ENCODE measurements around the gene REXO4. TPM values are rescaled to one million over a fixed set of nuclear protein-coding genes. Genes with fewer than 3 reads are reported as not detected.

Gene REXO4
- polyA plus RNA-seq, 1 donor (not counting 4 experiments of a cell fraction or from before 2014, with no cell fraction given) = 21.5 TPM

DNA sequence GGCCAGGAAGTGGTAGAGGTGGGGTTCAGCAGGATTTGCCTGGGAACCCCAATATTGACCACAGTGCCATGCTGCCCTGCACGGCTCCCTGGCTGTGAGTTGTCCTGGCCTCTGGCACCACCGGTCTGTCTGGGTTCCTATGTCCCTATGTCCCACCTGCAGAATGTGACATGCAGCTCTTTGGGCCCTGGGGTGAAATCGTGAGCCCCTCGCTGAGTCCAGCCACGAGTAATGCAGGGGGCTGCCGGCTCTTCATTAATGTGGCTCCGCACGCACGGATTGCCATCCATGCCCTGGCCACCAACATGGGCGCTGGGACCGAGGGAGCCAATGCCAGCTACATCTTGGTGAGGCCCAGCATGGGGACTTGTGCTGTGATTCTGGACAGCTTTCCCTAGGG lies 39.9 kb upstream of the REXO4 start:
- no peak overlapping the region for H3K27ac ChIP-seq (ENCODE audit: control insufficient read depth, insufficient read depth, low read length)
- dilution Hi-C loops (cut with MboI; ENCODE audit: extremely low pct_ligation_motif_present, low sequenced_read_pairs) = no loop called here
- TF ChIP-seq EZH2 (IDR thresholded peaks at IDR 0.05; ENCODE audit: low read length) = no peak
- TF ChIP-seq, protein P1, sequence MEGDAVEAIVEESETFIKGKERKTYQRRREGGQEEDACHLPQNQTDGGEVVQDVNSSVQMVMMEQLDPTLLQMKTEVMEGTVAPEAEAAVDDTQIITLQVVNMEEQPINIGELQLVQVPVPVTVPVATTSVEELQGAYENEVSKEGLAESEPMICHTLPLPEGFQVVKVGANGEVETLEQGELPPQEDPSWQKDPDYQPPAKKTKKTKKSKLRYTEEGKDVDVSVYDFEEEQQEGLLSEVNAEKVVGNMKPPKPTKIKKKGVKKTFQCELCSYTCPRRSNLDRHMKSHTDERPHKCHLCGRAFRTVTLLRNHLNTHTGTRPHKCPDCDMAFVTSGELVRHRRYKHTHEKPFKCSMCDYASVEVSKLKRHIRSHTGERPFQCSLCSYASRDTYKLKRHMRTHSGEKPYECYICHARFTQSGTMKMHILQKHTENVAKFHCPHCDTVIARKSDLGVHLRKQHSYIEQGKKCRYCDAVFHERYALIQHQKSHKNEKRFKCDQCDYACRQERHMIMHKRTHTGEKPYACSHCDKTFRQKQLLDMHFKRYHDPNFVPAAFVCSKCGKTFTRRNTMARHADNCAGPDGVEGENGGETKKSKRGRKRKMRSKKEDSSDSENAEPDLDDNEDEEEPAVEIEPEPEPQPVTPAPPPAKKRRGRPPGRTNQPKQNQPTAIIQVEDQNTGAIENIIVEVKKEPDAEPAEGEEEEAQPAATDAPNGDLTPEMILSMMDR (optimal IDR thresholded peaks at IDR 0.05 in 1 of 3, IDR thresholded peaks at IDR 0.05 in 1 of 3, conservative IDR thresholded peaks at IDR 0.05 in 1 of 3; ENCODE audit: extremely low read depth in 1 of 3, insufficient read depth in 2 of 3, low read length in 3 of 3) = no peak
- H3K79me2 ChIP-seq (ENCODE audit: control insufficient read depth, insufficient read depth, low read length) = no peaks in the 10 kb centered on the region
- FAIRE-seq (no peak), DNase-seq (ENCODE audit: low read depth, low spot score) (no peak)
- no peak overlapping the region for H3K9ac ChIP-seq (ENCODE audit: control insufficient read depth, extremely low read depth, insufficient read depth, low read length)
- H3K36me3 ChIP-seq (ENCODE audit: control insufficient read depth in 2 of 2, extremely low read depth in 1 of 2, insufficient read depth in 2 of 2, low read length in 2 of 2) = no peaks in the 10 kb centered on the region
- peaks cover 5% of the 10 kb centered on the region for H3K4me1 ChIP-seq (ENCODE audit: control insufficient read depth, extremely low read depth, insufficient read depth, low read length)
- H3K9me3 ChIP-seq (ENCODE audit: control insufficient read depth, low read depth, low read length) = no peaks in the 10 kb centered on the region
- peaks cover 7% of the 10 kb centered on the region for H3K27me3 ChIP-seq (ENCODE audit: control insufficient read depth, extremely low read depth, insufficient read depth, low read length)
- H3K4me3 ChIP-seq (ENCODE audit: control insufficient read depth in 2 of 3, extremely low read depth in 1 of 3, insufficient read depth in 2 of 3, low read depth in 1 of 3, low read length in 3 of 3) = no peak overlapping the region
- peaks cover 4% of the 10 kb centered on the region for H3K9me1 ChIP-seq (ENCODE audit: control insufficient read depth, extremely low read depth, insufficient read depth, low read length)
- no peak overlapping the region for H2AFZ ChIP-seq (ENCODE audit: control insufficient read depth, low read length)
- H4K20me1 ChIP-seq (ENCODE audit: control insufficient read depth, extremely low read depth, insufficient read depth, low read length) = no peaks in the 10 kb centered on the region
- no peak overlapping the region for H3K4me2 ChIP-seq (ENCODE audit: control insufficient read depth, extremely low read depth, insufficient read depth, low read depth, low read length)

DNA sequence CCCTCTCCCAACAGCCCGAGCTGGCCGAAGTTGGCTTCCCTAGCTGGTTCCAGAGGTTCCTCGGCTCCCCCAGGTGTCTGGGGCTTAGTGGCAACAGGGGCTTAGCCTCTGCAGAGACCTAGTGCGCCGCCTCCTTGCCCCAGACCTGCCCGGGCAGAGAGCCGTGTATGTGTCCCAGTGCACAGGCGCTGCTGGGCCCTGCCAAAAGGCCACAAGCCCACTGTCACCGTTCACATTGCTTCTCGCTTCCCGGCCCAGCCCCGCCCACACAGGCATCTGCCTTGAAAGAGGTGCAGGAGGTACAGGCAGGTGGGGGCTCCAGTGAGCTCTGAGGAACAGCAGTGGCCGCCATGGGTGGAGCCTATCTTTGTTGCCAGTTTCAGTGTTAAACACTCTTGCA lies 39.4 kb upstream of the REXO4 start:
- Histone ChIP-seq H4K20me1 (ENCODE audit: control insufficient read depth, extremely low read depth, insufficient read depth, low read length) (no peaks in the 10 kb centered on the region), H3K4me1 (ENCODE audit: control insufficient read depth, extremely low read depth, insufficient read depth, low read length) (peaks cover 5% of the 10 kb centered on the region), H3K79me2 (ENCODE audit: control insufficient read depth, insufficient read depth, low read length) (no peaks in the 10 kb centered on the region), H3K4me2 (ENCODE audit: control insufficient read depth, extremely low read depth, insufficient read depth, low read depth, low read length) (no peak overlapping the region), H3K9me3 (ENCODE audit: control insufficient read depth, low read depth, low read length) (no peaks in the 10 kb centered on the region), H2AFZ (ENCODE audit: control insufficient read depth, low read length) (no peak overlapping the region), H3K9me1 (ENCODE audit: control insufficient read depth, extremely low read depth, insufficient read depth, low read length) (peaks cover 4% of the 10 kb centered on the region), H3K9ac (ENCODE audit: control insufficient read depth, extremely low read depth, insufficient read depth, low read length) (no peak overlapping the region), H3K36me3 (ENCODE audit: control insufficient read depth in 2 of 2, extremely low read depth in 1 of 2, insufficient read depth in 2 of 2, low read length in 2 of 2) (no peaks in the 10 kb centered on the region), H3K27ac (ENCODE audit: control insufficient read depth, insufficient read depth, low read length) (no peak overlapping the region), H3K4me3 (ENCODE audit: control insufficient read depth in 2 of 3, extremely low read depth in 1 of 3, insufficient read depth in 2 of 3, low read depth in 1 of 3, low read length in 3 of 3) (no peak overlapping the region), H3K27me3 (ENCODE audit: control insufficient read depth, extremely low read depth, insufficient read depth, low read length) (peaks cover 7% of the 10 kb centered on the region)
- dilution Hi-C loops (cut with MboI; ENCODE audit: extremely low pct_ligation_motif_present, low sequenced_read_pairs) = no loop called here
- no peak for FAIRE-seq
- no peak for TF ChIP-seq EZH2 (IDR thresholded peaks at IDR 0.05; ENCODE audit: low read length)
- TF ChIP-seq, protein P1 (optimal IDR thresholded peaks at IDR 0.05 in 1 of 3, IDR thresholded peaks at IDR 0.05 in 1 of 3, conservative IDR thresholded peaks at IDR 0.05 in 1 of 3; ENCODE audit: extremely low read depth in 1 of 3, insufficient read depth in 2 of 3, low read length in 3 of 3) = no peak
- DNase-seq (ENCODE audit: low read depth, low spot score) = no peak
